ENCODE measurements around the gene PLA2G3.

Gene PLA2G3

GRCh38 chr22:31092161-31092560, 48.1 kb downstream of the PLA2G3 start:
- TF ChIP-seq CTCF (IDR thresholded peaks at IDR 0.05; ENCODE audit: insufficient read depth, low read depth, low read length, missing control alignments) = no peak
- no peak for DNase-seq (ENCODE audit: low read depth)

GRCh38 chr22:31091106-31091975, 49.0 kb downstream of the PLA2G3 start:
- H3K4me3 ChIP-seq (ENCODE audit: low read length) = no peak overlapping the region
- TF ChIP-seq CTCF (IDR thresholded peaks at IDR 0.05; ENCODE audit: insufficient read depth, low read depth, low read length, missing control alignments) = no peak
- no peak for DNase-seq (ENCODE audit: low read depth)

More at GRCh38 chr22:31092161-31092560, 48.1 kb downstream of the PLA2G3 start:
- no peak overlapping the region for H3K4me3 ChIP-seq (ENCODE audit: low read length)

GRCh38 chr22:31090217-31091085, 49.9 kb downstream of the PLA2G3 start:
- no peak for TF ChIP-seq CTCF (IDR thresholded peaks at IDR 0.05; ENCODE audit: insufficient read depth, low read depth, low read length, missing control alignments)
- H3K4me3 ChIP-seq (ENCODE audit: low read length) = no peak overlapping the region
- no peak for DNase-seq (ENCODE audit: low read depth)

- H3K4me3 ChIP-seq (ENCODE audit: low read length) = no peak overlapping the region
- TF ChIP-seq CTCF (IDR thresholded peaks at IDR 0.05; ENCODE audit: insufficient read depth, low read depth, low read length, missing control alignments) = peak; percentile 75
- DNase-seq (ENCODE audit: low read depth) = no peak
Observed at GRCh38 chr22:31089160-31090100, 50.9 kb downstream of the PLA2G3 start.

GRCh38 chr22:31088233-31088986, 51.9 kb downstream of the PLA2G3 start:
- DNase-seq (ENCODE audit: low read depth) = no peak
- TF ChIP-seq CTCF (IDR thresholded peaks at IDR 0.05; ENCODE audit: insufficient read depth, low read depth, low read length, missing control alignments) = no peak
- H3K4me3 ChIP-seq (ENCODE audit: low read length) = no peak overlapping the region

All from epithelial cell of esophagus (primary cell).